OCI-LY1 (cell line): ENCODE results near the gene SAMD14.

ENCODE experiments used
- H2AFZ ChIP-seq: fragments of 200-600 bp; sonication (generic), shearing (Covaris generic); 2 replicates; pipeline ENCODE4 v1.6.0; 2014; ENCODE audit warnings: antibody characterized with exemption, mild to moderate bottlenecking, low read length
- H3F3A ChIP-seq: fragments of 200-600 bp; sonication (generic), shearing (Covaris generic); 2 replicates; pipeline ENCODE4 v1.6.0; 2014; ENCODE audit warnings: mild to moderate bottlenecking, antibody characterized with exemption, low read length, moderate library complexity; ENCODE audit not compliant: insufficient read depth
- H3K27ac ChIP-seq: fragments of 200-600 bp; sonication (generic); 2 replicates; pipeline ENCODE4 v1.5.1; 2014; ENCODE audit warnings: low read length, mixed run types, mild to moderate bottlenecking, low read depth; ENCODE audit not compliant: poor library complexity, severe bottlenecking
- H3K27me3 ChIP-seq: fragments of 200-600 bp; sonication (generic); 2 replicates; pipeline ENCODE4 v1.6.0; 2014; ENCODE audit warnings: antibody characterized with exemption, mild to moderate bottlenecking, low read length, moderate library complexity; ENCODE audit not compliant: insufficient read depth
- H3K36me3 ChIP-seq: fragments of 200-600 bp; sonication (generic); 2 replicates; pipeline ENCODE4 v1.6.1; 2014; ENCODE audit warnings: mild to moderate bottlenecking, antibody characterized with exemption, low read length, moderate library complexity, mixed read lengths; ENCODE audit not compliant: insufficient read depth
- H3K4me1 ChIP-seq: fragments of 200-600 bp; sonication (generic); 2 replicates; pipeline ENCODE4 v1.5.1; 2014; ENCODE audit warnings: mild to moderate bottlenecking, low read length, moderate library complexity; ENCODE audit not compliant: insufficient read depth, severe bottlenecking
- H3K4me2 ChIP-seq: fragments of 200-600 bp; sonication (generic), shearing (Covaris generic); 2 replicates; pipeline ENCODE4 v1.6.1; 2014; ENCODE audit warnings: low read length
- H3K4me3 ChIP-seq: fragments of 200-600 bp; sonication (generic); 2 replicates; pipeline ENCODE4 v1.5.1; 2014; ENCODE audit warnings: low read length, low read depth, mild to moderate bottlenecking, mixed read lengths; ENCODE audit not compliant: poor library complexity, severe bottlenecking
- H3K79me2 ChIP-seq: fragments of 200-600 bp; shearing (Covaris generic); 2 replicates; pipeline ENCODE4 v1.6.1; 2016; ENCODE audit warnings: mixed run types, low read length, mixed read lengths; ENCODE audit not compliant: insufficient read depth
- H3K9ac ChIP-seq: fragments of 200-600 bp; sonication (generic), shearing (Covaris generic); 2 replicates; pipeline ENCODE4 v1.6.1; 2014; ENCODE audit warnings: mild to moderate bottlenecking, low read length, mixed read lengths
- H3K9me2 ChIP-seq: fragments of 200-600 bp; sonication (generic), shearing (Covaris generic); 2 replicates; pipeline ENCODE4 v1.6.1; 2014; ENCODE audit warnings: low read depth, mild to moderate bottlenecking, low read length, mixed read lengths
- H3K9me3 ChIP-seq: fragments of 200-600 bp; shearing (Covaris generic); 2 replicates; pipeline ENCODE4 v1.6.1; 2014; ENCODE audit warnings: low read length, mixed read lengths
- H4K20me1 ChIP-seq: fragments of 200-600 bp; sonication (generic), shearing (Covaris generic); 2 replicates; pipeline ENCODE4 v1.6.0; 2016; ENCODE audit warnings: mild to moderate bottlenecking, low read length; ENCODE audit not compliant: insufficient read depth
- CTCF ChIP-seq: fragments of 200-600 bp; sonication (generic), shearing (Covaris generic); IDR thresholded peaks from 2 replicates; pipeline ENCODE4 v1.5.1; 2017; ENCODE audit warnings: mild to moderate bottlenecking, antibody characterized with exemption, low read length, moderate library complexity, mixed read lengths
- EZH2 ChIP-seq: fragments of 200-600 bp; sonication (generic), shearing (Covaris generic); IDR thresholded peaks from 2 replicates; pipeline ENCODE4 v1.8.0; 2017; ENCODE audit warnings: borderline replicate concordance, mixed run types, mild to moderate bottlenecking, antibody characterized with exemption, low read length, moderate library complexity, mixed read lengths

The SAMD14 gene

DNA sequence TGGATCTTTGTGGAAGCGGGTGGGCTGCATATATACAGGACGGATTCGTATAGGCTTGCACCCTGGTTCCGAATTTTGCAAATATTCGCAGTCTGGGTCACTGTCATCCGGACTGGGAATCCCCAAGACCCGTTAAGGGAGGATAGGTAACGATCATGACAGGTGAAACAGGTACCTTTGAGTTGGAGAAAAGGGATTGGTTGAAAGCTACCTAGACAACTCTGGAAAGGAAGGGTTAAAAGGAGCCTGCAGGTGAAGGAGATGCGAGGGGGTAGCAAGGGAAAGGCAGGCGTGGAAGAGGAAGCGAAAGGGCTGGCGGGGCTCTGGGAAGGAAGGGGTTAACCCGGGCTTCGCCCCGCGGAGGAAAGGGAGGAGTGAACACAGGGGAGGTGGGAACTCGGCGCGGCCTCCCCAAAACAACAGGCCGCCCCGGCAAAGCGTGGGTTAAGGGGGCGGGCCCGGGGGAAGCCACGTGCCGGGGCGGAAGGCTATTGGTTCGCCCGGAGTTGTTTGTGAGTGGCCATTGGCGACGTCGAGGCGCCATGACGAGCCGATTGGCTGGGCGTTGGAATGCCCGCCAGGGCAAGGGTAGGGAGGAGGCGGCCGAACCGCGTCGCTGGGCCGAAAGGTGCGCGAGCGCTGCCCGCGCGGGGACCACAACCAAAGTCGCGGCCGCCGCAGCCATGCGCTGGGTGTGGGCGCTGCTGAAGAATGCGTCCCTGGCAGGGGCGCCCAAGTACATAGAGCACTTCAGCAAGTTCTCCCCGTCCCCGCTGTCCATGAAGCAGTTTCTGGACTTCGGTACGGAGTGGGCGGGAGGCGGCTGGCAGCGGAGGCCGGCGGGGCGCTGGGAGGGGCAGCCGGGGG is 35.0 kb downstream of the SAMD14 start, which contains the start of gene PDK2:
PDK2 (plus strand) TSS at position 599 of the 867 bp plus-strand sequence; CDS start at position 684, 85 bp downstream.
- Histone ChIP-seq H3K36me3 (no peaks in the 10 kb centered on the region), H3K27ac (peak within 1 kb of the TSS; percentile 46), H3K9me3 (no peaks in the 10 kb centered on the region), H3K27me3 (no peaks in the 10 kb centered on the region; the same call in 1 of the 2 replicates), H3F3A (no peaks in the 10 kb centered on the region), H2AFZ (peak within 1 kb of the TSS; percentile 99), H4K20me1 (no peaks in the 10 kb centered on the region), H3K9me2 (no peaks in the 10 kb centered on the region), H3K4me1 (peaks cover 15% of the 10 kb centered on the region), H3K4me3 (peak within 1 kb of the TSS; percentile 88), H3K4me2 (peak within 1 kb of the TSS; percentile 88), H3K9ac (peak within 1 kb of the TSS; percentile 80), H3K79me2 (no peaks in the 10 kb centered on the region)
- no peak for TF ChIP-seq CTCF
- TF ChIP-seq EZH2, result no peak

DNA sequence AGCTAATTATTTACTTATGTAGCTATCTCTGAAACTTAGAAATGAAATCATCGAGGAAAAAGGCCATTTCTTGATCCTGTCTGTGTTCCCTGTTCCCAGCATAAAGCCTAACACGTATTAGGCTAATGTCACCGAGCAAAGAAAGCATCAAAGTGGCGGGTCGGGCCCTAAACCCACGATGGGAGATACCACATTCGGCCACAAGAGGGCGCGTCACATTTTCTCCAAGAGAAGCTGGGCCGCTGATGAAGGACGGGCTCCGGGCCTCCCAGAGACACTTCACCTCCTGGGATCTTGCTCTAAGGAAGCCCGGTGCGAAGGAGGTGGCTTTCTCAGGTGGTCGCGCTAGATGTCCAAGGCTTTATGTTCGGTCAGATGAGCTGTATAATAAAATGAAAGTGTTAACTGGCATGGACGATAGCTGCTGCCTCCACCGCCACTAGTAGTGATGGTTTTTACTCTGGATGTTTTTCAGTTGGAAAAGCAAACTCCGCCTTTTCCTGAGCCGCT is 35.7 kb downstream of the SAMD14 start:
- H3K79me2 ChIP-seq, result no peaks in the 10 kb centered on the region
- no peaks in the 10 kb centered on the region for H3K9me2 ChIP-seq
- H3K9me3 ChIP-seq, result no peaks in the 10 kb centered on the region
- peak overlapping the region; percentile 88 for H3K4me2 ChIP-seq
- no peaks in the 10 kb centered on the region for H3K36me3 ChIP-seq
- H3F3A ChIP-seq, result no peaks in the 10 kb centered on the region
- H3K4me3 ChIP-seq, result peak overlapping the region; percentile 88
- peak overlapping the region; percentile 61 for H3K9ac ChIP-seq
- no peaks in the 10 kb centered on the region; the same call in 1 of the 2 replicates for H3K27me3 ChIP-seq
- H4K20me1 ChIP-seq, result no peaks in the 10 kb centered on the region
- peak overlapping the region; percentile 99 for H2AFZ ChIP-seq
- peak overlapping the region; percentile 46 for H3K27ac ChIP-seq
- TF ChIP-seq CTCF, result peak; percentile 76
- TF ChIP-seq EZH2, result no peak
- peaks cover 15% of the 10 kb centered on the region for H3K4me1 ChIP-seq

GRCh38 chr17:50093807-50094206 is 36.2 kb downstream of the SAMD14 start:
- no peaks in the 10 kb centered on the region for H3K36me3 ChIP-seq
- no peak overlapping the region for H3K4me3 ChIP-seq
- no peak overlapping the region for H3K27ac ChIP-seq
- H3K27me3 ChIP-seq, result no peaks in the 10 kb centered on the region; the same call in 1 of the 2 replicates
- H3K79me2 ChIP-seq, result no peaks in the 10 kb centered on the region
- no peak overlapping the region for H2AFZ ChIP-seq
- H3K4me1 ChIP-seq, result peaks cover 15% of the 10 kb centered on the region
- TF ChIP-seq EZH2 (no peak), CTCF (no peak)
- H3K9me2 ChIP-seq, result no peaks in the 10 kb centered on the region
- H3K4me2 ChIP-seq, result 0 out of 2 replicates have a peak overlapping the region, but pooled peaks have one; percentile 88
- H3F3A ChIP-seq, result no peaks in the 10 kb centered on the region
- no peaks in the 10 kb centered on the region for H4K20me1 ChIP-seq
- H3K9me3 ChIP-seq, result no peaks in the 10 kb centered on the region
- no peak overlapping the region for H3K9ac ChIP-seq
